ENCODE results near the gene HSD17B4. TPM values are rescaled to one million over a fixed set of nuclear protein-coding genes. Genes with fewer than 3 reads are reported as not detected.
A peak's percentile ranks its signal among the peaks of the same experiment; 100 is the strongest.
"Not testable (repeated sequence)": the region's sequence is repeated elsewhere in the genome, so short reads cannot be mapped to it uniquely, and the experiment has no call there.

Gene HSD17B4
- total and polyA plus RNA-seq, 2 of the 13 experiments (the other 11 are each of a cell fraction or from before 2014, with no cell fraction given), result 178 to 399 TPM

DNA sequence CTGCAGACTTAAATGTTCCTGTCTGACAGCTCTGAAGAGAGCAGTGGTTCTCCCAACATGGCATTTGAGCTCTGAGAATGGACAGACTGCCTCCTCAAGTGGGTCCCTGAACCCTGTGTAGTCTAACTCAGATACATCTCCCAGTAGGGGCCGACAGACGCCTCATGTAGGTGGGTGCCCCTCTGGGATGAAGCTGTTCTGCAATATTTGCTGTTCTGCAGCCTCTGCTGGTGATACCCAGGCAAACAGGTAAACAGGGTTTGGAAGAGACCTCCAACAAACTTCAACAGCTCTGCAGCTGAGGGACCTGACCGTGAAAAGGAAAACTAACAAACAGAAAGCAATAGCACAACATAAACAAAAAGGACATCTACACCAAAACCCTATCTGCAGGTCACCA is 12.7 kb upstream of the HSD17B4 start:
- Histone ChIP-seq H3K4me3 (replicated peaks in 1 of 3; ENCODE audit: insufficient read depth in 1 of 3, low read depth in 2 of 3, low read length in 3 of 3) (peak overlapping the region in 2 of 3 experiments; percentile 55 to 56; a peak in 4 of 6 replicates), H3K4me1 (ENCODE audit: insufficient read depth, low read length) (peaks cover 41% of the 10 kb centered on the region), H3K4me2 (ENCODE audit: low read depth, low read length) (peak overlapping the region; percentile 66)
- POLR2A ChIA-PET, result interaction anchor here (3.4 kb wide), 1 partner anchor 13 kb away, joined by 25 read pairs; the partner anchor contains the start of gene HSD17B4
- H3K27ac ChIP-seq (ENCODE audit: extremely low read length, insufficient read depth, low read length); FAIRE-seq; H3K36me3 ChIP-seq (replicated peaks in 1 of 2; ENCODE audit: control insufficient read depth in 1 of 2, insufficient read depth in 2 of 2, low read length in 2 of 2); in situ Hi-C loops (cut with HindIII; ENCODE audit: extremely low pct_ligation_motif_present, low pct_unique_long_range_greater_than_20kb); H2AFZ ChIP-seq (ENCODE audit: low read length); H3K79me2 ChIP-seq (ENCODE audit: insufficient read depth, low read length); H3K9me3 ChIP-seq (ENCODE audit: low read length); CTCF ChIA-PET (ENCODE audit: low intra/inter-chr PET ratio, low total read pairs); H3K9ac ChIP-seq (ENCODE audit: insufficient read depth, low read depth, low read length); H3K27me3 ChIP-seq (ENCODE audit: control insufficient read depth in 1 of 2, insufficient read depth in 2 of 2, low read length in 2 of 2); BruUV-seq (replicated peaks); DNase-seq (ENCODE audit: low spot score); H4K20me1 ChIP-seq (ENCODE audit: insufficient read depth, low read length); TF ChIP-seq FOXP1 (IDR thresholded peaks at IDR 0.05): not testable (repeated sequence)
- WGBS (ENCODE audit: low lambda C conversion rate), result 17% methylated on average over 3 of the region's 3 CpGs
- peak; percentile 66 for ATAC-seq
- 0 out of 2 replicates have a peak, but pooled peaks have one; percentile 35 for TF ChIP-seq ZNF501 (CRISPR knock-in tag; IDR thresholded peaks at IDR 0.05)
- 0 out of 2 replicates have a peak, but pooled peaks have one; percentile 8 for TF ChIP-seq PHF8 (CRISPR knock-in tag; IDR thresholded peaks at IDR 0.05)
- TF ChIP-seq FOXP1 (CRISPR knock-in tag; IDR thresholded peaks at IDR 0.05), result peak; percentile 5; the same call in 1 of the 2 replicates
- 0 out of 2 replicates have a peak, but pooled peaks have one; percentile 13 for TF ChIP-seq MIXL1 (CRISPR knock-in tag; IDR thresholded peaks at IDR 0.05)
- TF ChIP-seq, protein P1, sequence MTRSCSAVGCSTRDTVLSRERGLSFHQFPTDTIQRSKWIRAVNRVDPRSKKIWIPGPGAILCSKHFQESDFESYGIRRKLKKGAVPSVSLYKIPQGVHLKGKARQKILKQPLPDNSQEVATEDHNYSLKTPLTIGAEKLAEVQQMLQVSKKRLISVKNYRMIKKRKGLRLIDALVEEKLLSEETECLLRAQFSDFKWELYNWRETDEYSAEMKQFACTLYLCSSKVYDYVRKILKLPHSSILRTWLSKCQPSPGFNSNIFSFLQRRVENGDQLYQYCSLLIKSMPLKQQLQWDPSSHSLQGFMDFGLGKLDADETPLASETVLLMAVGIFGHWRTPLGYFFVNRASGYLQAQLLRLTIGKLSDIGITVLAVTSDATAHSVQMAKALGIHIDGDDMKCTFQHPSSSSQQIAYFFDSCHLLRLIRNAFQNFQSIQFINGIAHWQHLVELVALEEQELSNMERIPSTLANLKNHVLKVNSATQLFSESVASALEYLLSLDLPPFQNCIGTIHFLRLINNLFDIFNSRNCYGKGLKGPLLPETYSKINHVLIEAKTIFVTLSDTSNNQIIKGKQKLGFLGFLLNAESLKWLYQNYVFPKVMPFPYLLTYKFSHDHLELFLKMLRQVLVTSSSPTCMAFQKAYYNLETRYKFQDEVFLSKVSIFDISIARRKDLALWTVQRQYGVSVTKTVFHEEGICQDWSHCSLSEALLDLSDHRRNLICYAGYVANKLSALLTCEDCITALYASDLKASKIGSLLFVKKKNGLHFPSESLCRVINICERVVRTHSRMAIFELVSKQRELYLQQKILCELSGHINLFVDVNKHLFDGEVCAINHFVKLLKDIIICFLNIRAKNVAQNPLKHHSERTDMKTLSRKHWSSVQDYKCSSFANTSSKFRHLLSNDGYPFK (CRISPR knock-in tag; IDR thresholded peaks at IDR 0.05; ENCODE audit: borderline replicate concordance), result 0 out of 2 replicates have a peak, but pooled peaks have one; percentile 11
- 0 out of 2 replicates have a peak, but pooled peaks have one; percentile 9 for TF ChIP-seq GFI1 (CRISPR knock-in tag; IDR thresholded peaks at IDR 0.05; ENCODE audit: borderline replicate concordance)
- TF ChIP-seq, protein P2, sequence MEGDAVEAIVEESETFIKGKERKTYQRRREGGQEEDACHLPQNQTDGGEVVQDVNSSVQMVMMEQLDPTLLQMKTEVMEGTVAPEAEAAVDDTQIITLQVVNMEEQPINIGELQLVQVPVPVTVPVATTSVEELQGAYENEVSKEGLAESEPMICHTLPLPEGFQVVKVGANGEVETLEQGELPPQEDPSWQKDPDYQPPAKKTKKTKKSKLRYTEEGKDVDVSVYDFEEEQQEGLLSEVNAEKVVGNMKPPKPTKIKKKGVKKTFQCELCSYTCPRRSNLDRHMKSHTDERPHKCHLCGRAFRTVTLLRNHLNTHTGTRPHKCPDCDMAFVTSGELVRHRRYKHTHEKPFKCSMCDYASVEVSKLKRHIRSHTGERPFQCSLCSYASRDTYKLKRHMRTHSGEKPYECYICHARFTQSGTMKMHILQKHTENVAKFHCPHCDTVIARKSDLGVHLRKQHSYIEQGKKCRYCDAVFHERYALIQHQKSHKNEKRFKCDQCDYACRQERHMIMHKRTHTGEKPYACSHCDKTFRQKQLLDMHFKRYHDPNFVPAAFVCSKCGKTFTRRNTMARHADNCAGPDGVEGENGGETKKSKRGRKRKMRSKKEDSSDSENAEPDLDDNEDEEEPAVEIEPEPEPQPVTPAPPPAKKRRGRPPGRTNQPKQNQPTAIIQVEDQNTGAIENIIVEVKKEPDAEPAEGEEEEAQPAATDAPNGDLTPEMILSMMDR (CRISPR knock-in tag; IDR thresholded peaks at IDR 0.05), result peak; percentile 28; the same call in 1 of the 2 replicates
- TF ChIP-seq, protein P3, sequence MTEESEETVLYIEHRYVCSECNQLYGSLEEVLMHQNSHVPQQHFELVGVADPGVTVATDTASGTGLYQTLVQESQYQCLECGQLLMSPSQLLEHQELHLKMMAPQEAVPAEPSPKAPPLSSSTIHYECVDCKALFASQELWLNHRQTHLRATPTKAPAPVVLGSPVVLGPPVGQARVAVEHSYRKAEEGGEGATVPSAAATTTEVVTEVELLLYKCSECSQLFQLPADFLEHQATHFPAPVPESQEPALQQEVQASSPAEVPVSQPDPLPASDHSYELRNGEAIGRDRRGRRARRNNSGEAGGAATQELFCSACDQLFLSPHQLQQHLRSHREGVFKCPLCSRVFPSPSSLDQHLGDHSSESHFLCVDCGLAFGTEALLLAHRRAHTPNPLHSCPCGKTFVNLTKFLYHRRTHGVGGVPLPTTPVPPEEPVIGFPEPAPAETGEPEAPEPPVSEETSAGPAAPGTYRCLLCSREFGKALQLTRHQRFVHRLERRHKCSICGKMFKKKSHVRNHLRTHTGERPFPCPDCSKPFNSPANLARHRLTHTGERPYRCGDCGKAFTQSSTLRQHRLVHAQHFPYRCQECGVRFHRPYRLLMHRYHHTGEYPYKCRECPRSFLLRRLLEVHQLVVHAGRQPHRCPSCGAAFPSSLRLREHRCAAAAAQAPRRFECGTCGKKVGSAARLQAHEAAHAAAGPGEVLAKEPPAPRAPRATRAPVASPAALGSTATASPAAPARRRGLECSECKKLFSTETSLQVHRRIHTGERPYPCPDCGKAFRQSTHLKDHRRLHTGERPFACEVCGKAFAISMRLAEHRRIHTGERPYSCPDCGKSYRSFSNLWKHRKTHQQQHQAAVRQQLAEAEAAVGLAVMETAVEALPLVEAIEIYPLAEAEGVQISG (CRISPR knock-in tag; IDR thresholded peaks at IDR 0.05), result 0 out of 2 replicates have a peak, but pooled peaks have one; percentile 10
- intact Hi-C loops (cut with micrococcal nuclease; ENCODE audit: unreplicated experiment), result loop anchor here (2.0 to 5.0 kb wide), 2 partner anchors 13 to 303 kb away; partner anchors contain the start of gene HSD17B4

DNA sequence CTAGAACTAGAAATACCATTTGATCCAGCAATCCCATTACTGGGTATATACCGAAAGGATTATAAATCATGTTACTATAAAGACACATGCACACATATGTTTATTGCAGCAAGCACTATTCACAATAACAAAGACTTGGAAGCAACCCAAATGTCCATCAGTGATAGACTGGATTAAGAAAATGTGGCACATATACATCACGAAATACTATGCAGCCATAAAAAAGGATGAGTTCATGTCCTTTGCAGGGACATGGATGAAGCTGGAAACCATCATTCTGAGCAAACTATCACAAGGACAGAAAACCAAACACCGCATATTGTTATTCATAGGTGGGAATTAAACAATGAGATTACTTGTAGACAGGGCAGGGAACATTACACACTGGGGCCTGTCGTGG is 7.7 kb upstream of the HSD17B4 start:
- H3K79me2 ChIP-seq (ENCODE audit: insufficient read depth, low read length); FAIRE-seq; POLR2A ChIA-PET; H3K27me3 ChIP-seq (ENCODE audit: control insufficient read depth in 1 of 2, insufficient read depth in 2 of 2, low read length in 2 of 2); in situ Hi-C loops (cut with HindIII; ENCODE audit: extremely low pct_ligation_motif_present, low pct_unique_long_range_greater_than_20kb); H3K4me2 ChIP-seq (ENCODE audit: low read depth, low read length); H3K27ac ChIP-seq (ENCODE audit: extremely low read length, insufficient read depth, low read length); H2AFZ ChIP-seq (ENCODE audit: low read length); ATAC-seq; H3K36me3 ChIP-seq (replicated peaks in 1 of 2; ENCODE audit: control insufficient read depth in 1 of 2, insufficient read depth in 2 of 2, low read length in 2 of 2); BruUV-seq (replicated peaks); H3K4me3 ChIP-seq (replicated peaks in 1 of 3; ENCODE audit: insufficient read depth in 1 of 3, low read depth in 2 of 3, low read length in 3 of 3); CTCF ChIA-PET (ENCODE audit: low intra/inter-chr PET ratio, low total read pairs); H3K9ac ChIP-seq (ENCODE audit: insufficient read depth, low read depth, low read length); intact Hi-C loops (cut with micrococcal nuclease; ENCODE audit: unreplicated experiment); H3K9me3 ChIP-seq (ENCODE audit: low read length); H4K20me1 ChIP-seq (ENCODE audit: insufficient read depth, low read length); H3K4me1 ChIP-seq (ENCODE audit: insufficient read depth, low read length); DNase-seq (ENCODE audit: low spot score): not testable (repeated sequence)
- WGBS (ENCODE audit: low lambda C conversion rate), result 38% methylated on average over 4 of the region's 4 CpGs
